Measurements from ENCODE around the gene ZDHHC18. TPM values are rescaled to one million over a fixed set of nuclear protein-coding genes. Genes with fewer than 3 reads are reported as not detected.

ZDHHC18 gene
- total and polyA plus RNA-seq, 2 of the 8 experiments (the other 6 are each of a cell fraction or from before 2014, with no cell fraction given), result 29.7 to 49.8 TPM

DNA sequence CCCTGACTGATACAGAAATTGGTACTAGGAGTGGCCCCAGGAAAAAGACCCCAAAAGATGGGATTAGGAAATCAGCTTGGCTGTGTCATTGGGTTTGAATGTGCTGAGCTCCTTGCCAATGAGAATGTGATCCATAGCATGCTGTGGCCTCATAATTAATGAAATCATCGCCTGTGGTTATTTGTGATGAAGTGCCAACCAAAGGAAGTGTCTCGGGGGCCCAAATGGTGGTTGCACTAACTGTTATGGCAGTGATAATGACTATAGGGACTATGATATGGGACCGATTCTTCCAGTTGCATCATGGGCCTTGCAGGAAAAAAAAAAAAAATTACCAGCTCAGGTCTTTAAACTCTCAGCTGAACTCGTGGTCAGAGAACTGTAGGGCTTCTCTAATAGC, 15.4 kb upstream of the ZDHHC18 start:
- Histone ChIP-seq H3K9me3 (ENCODE audit: insufficient read depth in 2 of 2, low read depth in 1 of 2, low read length in 1 of 2) (no peaks in the 10 kb centered on the region; a peak in 1 of 4 replicates), H3K4me1 (replicated peaks in 1 of 4; ENCODE audit: control insufficient read depth in 3 of 4, insufficient read depth in 4 of 4, low read length in 3 of 4) (no peaks in the 10 kb centered on the region), H3K56ac (replicated peaks; ENCODE audit: insufficient read length, low read depth, low read length) (no peak overlapping the region), H2BK120ac (replicated peaks; ENCODE audit: low read depth, low read length) (no peak overlapping the region), H2BK12ac (ENCODE audit: low read depth, low read length) (no peak overlapping the region), H4K8ac (ENCODE audit: extremely low read depth, insufficient read depth, low read length) (no peak overlapping the region), H3K4ac (replicated peaks; ENCODE audit: insufficient read length, low read depth, low read length) (no peak overlapping the region), H3K4me2 (ENCODE audit: insufficient read depth in 1 of 2, low read depth in 2 of 2, low read length in 2 of 2) (no peak overlapping the region), H2AFZ (ENCODE audit: low read length) (no peak overlapping the region), H3K4me3 (ENCODE audit: extremely low read depth in 1 of 4, insufficient read depth in 2 of 4, low read depth in 3 of 4, low read length in 4 of 4) (no peak overlapping the region), H4K20me1 (replicated peaks in 1 of 2; ENCODE audit: control insufficient read depth in 1 of 2, insufficient read depth in 2 of 2, low read length in 2 of 2) (no peaks in the 10 kb centered on the region), H3K36me3 (ENCODE audit: control insufficient read depth in 2 of 4, insufficient read depth in 4 of 4, low read length in 3 of 4) (no peaks in the 10 kb centered on the region), H4K5ac (ENCODE audit: insufficient read length, low read depth, low read length) (no peak overlapping the region), H2AK5ac (ENCODE audit: low read depth, low read length) (no peak overlapping the region), H3K79me1 (ENCODE audit: low read depth, low read length) (no peaks in the 10 kb centered on the region), H3K14ac (ENCODE audit: insufficient read length) (no peak overlapping the region), H2BK5ac (ENCODE audit: low read depth, low read length) (no peak overlapping the region), H2BK20ac (ENCODE audit: low read length) (no peak overlapping the region), H2BK15ac (ENCODE audit: low read length) (no peak overlapping the region), H3K27ac (ENCODE audit: low read depth, low read length) (no peak overlapping the region), H3K23ac (ENCODE audit: insufficient read length) (no peak overlapping the region), H3K27me3 (replicated peaks in 1 of 4; ENCODE audit: control insufficient read depth in 3 of 4, extremely low read depth in 1 of 4, insufficient read depth in 3 of 4, low read length in 3 of 4) (no peaks in the 10 kb centered on the region), H3K23me2 (ENCODE audit: low read depth, low read length) (no peaks in the 10 kb centered on the region), H4K91ac (replicated peaks; ENCODE audit: insufficient read length, low read length) (no peak overlapping the region), H3K79me2 (ENCODE audit: control insufficient read depth in 1 of 2, insufficient read depth in 2 of 2, low read length in 2 of 2) (no peaks in the 10 kb centered on the region), H3K18ac (ENCODE audit: extremely low read depth, low read length) (no peak overlapping the region), H3K9ac (replicated peaks in 1 of 4; ENCODE audit: extremely low read depth in 1 of 4, low read depth in 3 of 4, low read length in 3 of 4) (no peak overlapping the region)
- DNase-seq (ENCODE audit: low read depth in 1 of 2, low spot score in 2 of 2) (no peak), FAIRE-seq (no peak)
- no peak for TF ChIP-seq SP2 (IDR thresholded peaks at IDR 0.05; ENCODE audit: low read length)
- TF ChIP-seq POLR2A (IDR thresholded peaks at IDR 0.05; ENCODE audit: control extremely low read depth in 1 of 2, low read depth in 2 of 2, low read length in 2 of 2), result no peak
- TF ChIP-seq NANOG (IDR thresholded peaks at IDR 0.05; ENCODE audit: insufficient read depth, low read depth, low read length, poor library complexity, severe bottlenecking), result no peak
- no peak for TF ChIP-seq RXRA (IDR thresholded peaks at IDR 0.05; ENCODE audit: insufficient read depth, low read depth, low read length)
- no peak for TF ChIP-seq KDM4A (IDR thresholded peaks at IDR 0.05; ENCODE audit: low read depth, low read length, severe bottlenecking)
- no peak for TF ChIP-seq TAF1 (IDR thresholded peaks at IDR 0.05; ENCODE audit: low read depth, low read length)
- TF ChIP-seq MAFK (IDR thresholded peaks at IDR 0.05; ENCODE audit: low read depth, low read length), result no peak
- no peak for TF ChIP-seq TEAD4 (IDR thresholded peaks at IDR 0.05; ENCODE audit: low read depth, low read length)
- TF ChIP-seq RNF2 (IDR thresholded peaks at IDR 0.05; ENCODE audit: borderline replicate concordance, low read depth, low read length, missing control alignments, poor library complexity, severe bottlenecking), result no peak
- ChIA-PET POLR2A (ENCODE audit: partially characterized antibody) (interaction anchor here (0.9 to 1.8 kb wide), 2 partner anchors 10 to 23 kb away, joined by 3 to 5 read pairs; partner anchors contain the start of gene PIGV), CTCF (ENCODE audit: partially characterized antibody) (interaction anchor here (0.8 to 4.2 kb wide), 23 partner anchors 9 to 230 kb away, joined by 3 to 37 read pairs (median 6); partner anchors contain the start of genes GPN2, NR0B2, PIGV and ZDHHC18)
- WGBS, 2 experiments (ENCODE audit: extremely low coverage in 1 of 2, insufficient coverage in 1 of 2, insufficient read length in 1 of 2, insufficient replicate concordance in 2 of 2, low coverage in 1 of 2, low lambda C conversion rate in 2 of 2, missing lambda C conversion rate in 1 of 2), result 92% methylated on average over 4 of the region's 4 CpGs; no CpG with 5 or more reads in 1 of the 2 experiments

Measured in H1 (cell line).